Liver (tissue), 3 donors: ENCODE data around the gene ARTN.

Experiments used
- CTCF ChIP-seq: fragments of 150-350 bp; IDR thresholded peaks from 2 replicates; pipeline ENCODE4 v1.5.1; 2017; ENCODE audit warnings: improper control_type of control experiment, low read depth, low read length; ENCODE audit not compliant: missing input control
- EGR1 ChIP-seq, 2 donors: IDR thresholded peaks; 2 replicates each; pipeline ENCODE4 v1.6.1; 2016 to 2018; ENCODE audit warnings: antibody characterized with exemption in 2 of 2, low read depth in 2 of 2
- MAX ChIP-seq: IDR thresholded peaks from 2 replicates; pipeline ENCODE4 v1.6.1; 2016; ENCODE audit warnings: antibody characterized with exemption
- RAD21 ChIP-seq, 2 donors: IDR thresholded peaks; 2 replicates each; pipeline ENCODE4 v1.6.1; 2016; ENCODE audit warnings: antibody characterized with exemption in 2 of 2, mild to moderate bottlenecking in 2 of 2
- TF ChIP-seq, protein P1 (sequence below): IDR thresholded peaks from 2 replicates; pipeline ENCODE4 v1.6.1; 2016; ENCODE audit warnings: antibody characterized with exemption
- donor health status: healthy.
- donor health status: healthy.

GRCh38 chr1:43969416-43969745 lies 35.8 kb downstream of the ARTN start:
- TF ChIP-seq EGR1 (IDR thresholded peaks at IDR 0.05; ENCODE audit: low read depth in 2 of 2), result no peak
- no peak for TF ChIP-seq CTCF
- TF ChIP-seq MAX, result no peak
- TF ChIP-seq, protein P1, sequence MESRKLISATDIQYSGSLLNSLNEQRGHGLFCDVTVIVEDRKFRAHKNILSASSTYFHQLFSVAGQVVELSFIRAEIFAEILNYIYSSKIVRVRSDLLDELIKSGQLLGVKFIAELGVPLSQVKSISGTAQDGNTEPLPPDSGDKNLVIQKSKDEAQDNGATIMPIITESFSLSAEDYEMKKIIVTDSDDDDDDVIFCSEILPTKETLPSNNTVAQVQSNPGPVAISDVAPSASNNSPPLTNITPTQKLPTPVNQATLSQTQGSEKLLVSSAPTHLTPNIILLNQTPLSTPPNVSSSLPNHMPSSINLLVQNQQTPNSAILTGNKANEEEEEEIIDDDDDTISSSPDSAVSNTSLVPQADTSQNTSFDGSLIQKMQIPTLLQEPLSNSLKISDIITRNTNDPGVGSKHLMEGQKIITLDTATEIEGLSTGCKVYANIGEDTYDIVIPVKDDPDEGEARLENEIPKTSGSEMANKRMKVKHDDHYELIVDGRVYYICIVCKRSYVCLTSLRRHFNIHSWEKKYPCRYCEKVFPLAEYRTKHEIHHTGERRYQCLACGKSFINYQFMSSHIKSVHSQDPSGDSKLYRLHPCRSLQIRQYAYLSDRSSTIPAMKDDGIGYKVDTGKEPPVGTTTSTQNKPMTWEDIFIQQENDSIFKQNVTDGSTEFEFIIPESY, result no peak
- TF ChIP-seq RAD21 (IDR thresholded peaks at IDR 0.05), result no peak
